Gastroesophageal sphincter (tissue), 4 donors: ENCODE results near the gene UBE2R2. TPM values are rescaled to one million over a fixed set of nuclear protein-coding genes. Genes with fewer than 3 reads are reported as not detected.

ENCODE experiments used
- ATAC-seq: fragments of 150-250 bp; one replicate; pipeline ENCODE4 v1.9.1; 2016; ENCODE audit warnings: mild to moderate bottlenecking, moderate library complexity
- H3K27ac ChIP-seq, 4 donors: fragments of 200-600 bp; sonication (generic) in 3 of 4; 1 replicate in 3 of 4; 2 replicates in 1 of 4; pipeline ENCODE4 v1.5.1; 2016 to 2019
- H3K27me3 ChIP-seq: fragments of 200-600 bp; sonication (generic); one replicate; pipeline ENCODE4 v1.5.1; 2019
- H3K36me3 ChIP-seq, 2 donors: fragments of 200-600 bp; sonication (generic); one replicate each; pipeline ENCODE4 v1.5.1; 2019; ENCODE audit warnings: control low read depth in 1 of 2
- H3K4me1 ChIP-seq, 3 donors: fragments of 200-600 bp; sonication (generic); 1 replicate in 2 of 3; 2 replicates in 1 of 3; pipeline ENCODE4 v1.5.1; 2016 to 2019; ENCODE audit warnings: control low read depth in 2 of 3
- H3K4me3 ChIP-seq, 2 donors: fragments of 200-600 bp; sonication (generic); one replicate each; pipeline ENCODE4 v1.5.1; 2019; ENCODE audit warnings: mild to moderate bottlenecking in 1 of 2, moderate library complexity in 1 of 2
- H3K9me3 ChIP-seq, 3 donors: fragments of 200-600 bp; sonication (generic); one replicate each; pipeline ENCODE4 v1.5.1; 2017 to 2019; ENCODE audit warnings: control low read depth in 2 of 3
- CTCF ChIP-seq, 4 experiments: fragments of 200-600 bp in 2 of 4; fragments of 450-650 bp in 2 of 4; sonication (generic) in 1 of 4; IDR thresholded peaks; one replicate each; pipeline ENCODE4 v1.5.1; 2017 to 2019; ENCODE audit warnings: antibody characterized with exemption in 4 of 4, mild to moderate bottlenecking in 2 of 4, moderate library complexity in 2 of 4
- EP300 ChIP-seq: sonication (generic); formaldehyde crosslinking; IDR thresholded peaks from one replicate; pipeline ENCODE4 v1.6.1; 2017; ENCODE audit warnings: antibody characterized with exemption, mild to moderate bottlenecking
- POLR2A ChIP-seq, 2 donors: fragments of 450-650 bp; IDR thresholded peaks; one replicate each; pipeline ENCODE4 v1.6.1; 2017; ENCODE audit warnings: antibody characterized with exemption in 2 of 2, mild to moderate bottlenecking in 2 of 2, moderate library complexity in 1 of 2
- POLR2AphosphoS5 ChIP-seq: sonication (generic); formaldehyde crosslinking; IDR thresholded peaks from one replicate; pipeline ENCODE4 v1.6.1; 2017; ENCODE audit warnings: antibody characterized with exemption
- WGBS, 2 donors: methylation state at CpG; one replicate each; pipeline ENCODE4 v1.1.5; 2018; ENCODE audit warnings: low coverage in 1 of 2; 5-methylcytosine and 5-hydroxymethylcytosine counted together
- total RNA-seq, 4 donors: library from RNA; depleted of rRNA; stranded (reverse); fragments of >200 nt; gene quantifications; one replicate each; pipeline ENCODE4 v1.1.0, GENCODE V29; 2016

The UBE2R2 gene
- total RNA-seq, 4 donors from 2014 or later, result 26.5 to 43.9 (median 33.0) TPM

- Histone ChIP-seq H3K4me1 (peaks cover 7 to 87% (median 7%) of the 10 kb centered on the region in 3 donors), H3K27ac (no peak overlapping the region), H3K4me3 (no peak overlapping the region), H3K9me3 (no peaks in the 10 kb centered on the region), H3K27me3 (no peaks in the 10 kb centered on the region), H3K36me3 (no peaks in the 10 kb centered on the region)
- WGBS, 2 donors, result 90 to 94% methylated on average over 5 to 8 of the region's 8 CpGs
- ATAC-seq, result no peak
- TF ChIP-seq POLR2AphosphoS5 (no peak), EP300 (no peak), POLR2A (IDR thresholded peaks at IDR 0.05) (no peak)
These were observed 63.5 kb downstream of the UBE2R2 start for GRCh38 chr9:33880211-33881089.

GRCh38 chr9:33881635-33882034 lies 64.7 kb downstream of the UBE2R2 start:
- no peak overlapping the region for H3K4me3 ChIP-seq
- 8 to 9% methylated on average over 1 of the region's 1 CpG for WGBS, 2 donors
- TF ChIP-seq EP300, result no peak
- no peak for TF ChIP-seq POLR2AphosphoS5
- no peak for TF ChIP-seq POLR2A (IDR thresholded peaks at IDR 0.05)
- TF ChIP-seq CTCF (IDR thresholded peaks at IDR 0.05), result no peak
- no peaks in the 10 kb centered on the region for H3K9me3 ChIP-seq
- peaks cover 10 to 87% (median 10%) of the 10 kb centered on the region in 3 donors for H3K4me1 ChIP-seq
- ATAC-seq, result no peak
- H3K36me3 ChIP-seq, result no peaks in the 10 kb centered on the region
- no peak overlapping the region for H3K27ac ChIP-seq
- no peaks in the 10 kb centered on the region for H3K27me3 ChIP-seq

GRCh38 chr9:33884856-33885701 lies 68.1 kb downstream of the UBE2R2 start:
- 23 to 43% methylated on average over 5 of the region's 5 CpGs for WGBS, 2 donors
- peaks cover 0 to 10% of the 10 kb centered on the region in 2 donors for H3K36me3 ChIP-seq
- ATAC-seq, result no peak
- no peak overlapping the region for H3K4me3 ChIP-seq
- no peaks in the 10 kb centered on the region for H3K9me3 ChIP-seq
- H3K4me1 ChIP-seq, result peaks cover 10 to 74% (median 10%) of the 10 kb centered on the region in 3 donors
- H3K27me3 ChIP-seq, result no peaks in the 10 kb centered on the region
- TF ChIP-seq CTCF (IDR thresholded peaks at IDR 0.05) (no peak), POLR2A (IDR thresholded peaks at IDR 0.05) (no peak), POLR2AphosphoS5 (no peak)
- no peak overlapping the region for H3K27ac ChIP-seq

GRCh38 chr9:33885948-33886347 lies 69.0 kb downstream of the UBE2R2 start:
- no peak overlapping the region for H3K4me3 ChIP-seq
- H3K36me3 ChIP-seq, result peaks cover 0 to 14% of the 10 kb centered on the region in 2 donors
- H3K27ac ChIP-seq, result no peak overlapping the region
- 52 to 60% methylated on average over 2 of the region's 2 CpGs for WGBS, 2 donors
- TF ChIP-seq EP300 (no peak), CTCF (IDR thresholded peaks at IDR 0.05) (no peak), POLR2A (IDR thresholded peaks at IDR 0.05) (no peak), POLR2AphosphoS5 (no peak)
- no peaks in the 10 kb centered on the region for H3K27me3 ChIP-seq
- no peaks in the 10 kb centered on the region for H3K9me3 ChIP-seq
- no peak for ATAC-seq
- H3K4me1 ChIP-seq, result peaks cover 10 to 68% (median 10%) of the 10 kb centered on the region in 3 donors

- H3K4me3 ChIP-seq, result no peak overlapping the region
- H3K36me3 ChIP-seq, result peaks cover 0 to 20% of the 10 kb centered on the region in 2 donors
- no peak for ATAC-seq
- no peak for TF ChIP-seq POLR2AphosphoS5
- TF ChIP-seq POLR2A (IDR thresholded peaks at IDR 0.05), result no peak
- no peak for TF ChIP-seq EP300
- TF ChIP-seq CTCF (IDR thresholded peaks at IDR 0.05), result no peak
- H3K4me1 ChIP-seq, result peaks cover 0 to 11% (median 0%) of the 10 kb centered on the region in 3 donors
- no peak overlapping the region for H3K27ac ChIP-seq
- H3K27me3 ChIP-seq, result no peaks in the 10 kb centered on the region
- no peaks in the 10 kb centered on the region for H3K9me3 ChIP-seq
These were observed 76.9 kb downstream of the UBE2R2 start for GRCh38 chr9:33893861-33894260.
